GM19099 (cell line): ENCODE measurements around the gene FSTL4.

Experiments used
- POLR2A ChIP-seq: IDR thresholded peaks from 3 replicates; pipeline ENCODE4 v1.6.1; 2011; ENCODE audit warnings: low read depth; ENCODE audit not compliant: insufficient read length; ENCODE audit errors: extremely low read depth

The FSTL4 gene

DNA sequence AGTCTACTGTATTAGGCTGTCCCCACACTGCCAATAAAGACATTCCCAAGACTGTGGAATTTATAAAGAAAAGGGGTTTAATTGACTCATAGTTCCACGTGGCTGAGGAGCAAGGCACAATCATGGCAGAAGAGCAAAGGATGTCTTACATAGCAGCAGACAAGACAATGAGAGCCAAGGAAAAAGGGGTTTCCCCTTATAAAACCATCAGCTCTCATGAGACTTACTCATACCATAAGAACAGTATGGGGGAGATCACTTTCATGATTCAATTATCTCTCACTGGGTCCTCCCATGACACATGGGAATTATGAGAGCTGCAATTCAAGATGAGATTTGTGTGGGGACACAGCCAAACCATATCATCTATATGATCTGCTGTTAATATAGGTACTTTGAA is 14.8 kb upstream of the FSTL4 start:
- TF ChIP-seq POLR2A, result no peak

DNA sequence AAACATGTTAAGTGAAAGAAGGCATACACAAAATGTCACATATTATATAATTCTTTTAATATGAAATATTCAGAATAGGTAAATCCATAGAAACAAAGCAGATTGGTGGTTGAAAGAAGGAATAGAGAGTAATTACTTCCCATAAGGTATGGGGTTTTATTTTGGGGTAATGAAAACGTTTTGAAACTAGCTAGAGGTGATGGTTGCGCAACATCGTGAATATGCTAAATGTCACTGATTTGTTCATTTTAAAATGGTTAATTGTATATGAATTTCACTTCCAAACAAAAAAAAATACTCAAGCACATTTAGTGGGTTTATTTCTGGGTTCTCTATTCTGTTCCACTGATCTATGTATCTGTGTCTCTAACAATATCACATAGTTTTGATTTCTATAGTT is 12.0 kb upstream of the FSTL4 start:
- no peak for TF ChIP-seq POLR2A

DNA sequence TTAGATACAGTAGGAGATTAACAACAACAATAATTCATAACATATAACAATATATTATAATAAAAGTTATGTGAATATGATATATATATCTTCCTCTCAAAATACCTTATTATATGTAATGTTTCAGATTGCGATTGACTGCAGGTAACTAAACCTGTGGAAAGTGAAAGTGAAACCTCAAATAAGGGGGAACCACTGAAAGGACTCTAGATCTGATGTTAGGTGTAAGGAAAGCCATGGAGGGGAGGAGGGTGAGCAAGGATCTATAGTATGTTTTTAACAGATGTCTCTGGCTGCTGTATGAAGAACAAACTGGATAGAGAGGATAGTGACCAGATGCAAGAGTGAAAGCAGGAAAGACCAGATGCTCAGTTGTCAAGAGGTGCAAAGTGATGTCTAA is 5.8 kb upstream of the FSTL4 start:
- no peak for TF ChIP-seq POLR2A

DNA sequence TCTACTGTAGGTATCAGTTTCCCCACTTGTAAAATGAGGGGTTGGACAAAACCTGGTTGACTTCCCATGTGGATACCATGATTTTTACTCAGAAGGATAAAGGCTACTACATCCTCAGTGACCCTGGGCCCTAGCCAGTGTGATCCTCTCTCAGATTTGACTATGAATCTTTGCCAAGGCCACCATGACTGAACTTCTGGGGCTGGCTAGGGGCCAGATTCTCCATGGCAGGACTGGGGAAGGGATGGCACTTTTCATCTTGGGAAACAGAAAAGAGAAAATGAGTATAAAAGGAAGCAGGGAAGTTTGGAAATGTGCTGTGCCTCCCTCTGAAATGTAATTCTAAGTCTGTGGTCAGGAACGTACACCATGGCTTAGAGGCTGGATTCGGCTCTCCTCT is 1.4 kb upstream of the FSTL4 start:
- TF ChIP-seq POLR2A, result no peak

DNA sequence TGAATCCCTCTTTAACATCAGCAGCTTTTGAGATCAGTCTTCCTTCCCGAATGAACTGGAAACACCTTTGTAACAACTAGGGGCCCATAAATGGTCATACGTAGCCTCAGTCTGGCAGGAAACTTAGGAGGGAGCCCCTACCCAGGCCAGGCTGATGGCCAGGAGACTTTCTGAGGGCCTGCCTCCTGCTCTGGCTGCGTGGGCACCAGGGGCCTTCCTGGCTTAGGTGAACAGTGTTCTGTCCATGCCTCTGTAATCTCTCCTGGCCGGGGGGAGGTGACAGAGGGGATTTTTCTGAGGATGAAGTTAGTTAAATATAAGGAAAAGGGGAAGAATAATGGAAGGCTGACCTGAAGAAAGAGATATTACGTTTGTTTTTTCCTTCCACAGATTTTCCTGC is 843 bp upstream of the FSTL4 start:
- no peak for TF ChIP-seq POLR2A

DNA sequence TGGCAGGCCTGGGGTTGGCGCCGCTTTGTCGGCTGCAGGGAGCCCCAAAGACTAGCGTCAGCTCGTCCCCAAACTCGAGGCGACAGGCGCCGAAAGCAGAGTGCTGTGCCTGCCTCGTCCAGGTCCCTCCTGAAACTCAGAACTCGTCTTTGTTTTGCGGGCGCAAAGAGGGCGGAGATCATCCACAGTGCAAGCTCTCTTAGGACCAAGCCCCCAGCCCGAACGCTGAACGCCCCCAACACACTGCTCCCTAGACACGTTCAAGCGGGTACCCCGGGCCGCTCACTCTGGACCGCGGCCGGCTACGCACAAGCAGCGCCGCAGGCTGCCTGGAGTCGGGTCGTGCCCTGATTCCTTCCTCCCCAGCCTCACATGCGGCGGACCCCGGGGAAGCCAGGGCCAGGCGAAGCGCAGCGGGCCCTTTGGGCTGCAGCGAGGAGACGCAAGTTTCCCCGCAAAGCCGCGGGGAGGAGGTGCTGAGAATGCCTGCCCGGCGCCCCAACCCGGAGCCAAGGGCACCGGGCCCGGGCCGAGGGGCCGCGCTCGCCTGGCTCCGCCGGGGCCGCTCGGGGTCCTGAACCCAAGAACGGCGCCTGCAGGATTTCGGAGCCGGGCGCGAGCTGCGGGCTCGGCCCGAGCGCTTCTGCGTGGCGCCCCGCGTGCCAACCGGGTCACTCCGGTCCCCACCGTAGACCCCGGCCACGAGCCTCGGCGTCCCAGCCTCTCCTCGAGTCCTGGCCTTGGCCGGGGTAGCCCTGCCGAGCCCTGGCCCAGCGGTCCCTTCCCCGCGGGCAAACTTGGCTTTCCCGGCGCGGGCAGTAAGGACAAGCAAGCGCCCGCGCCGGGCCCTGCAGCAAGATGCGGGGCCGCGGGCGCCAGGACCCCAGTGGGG is 738 bp downstream of the FSTL4 start:
- no peak for TF ChIP-seq POLR2A

DNA sequence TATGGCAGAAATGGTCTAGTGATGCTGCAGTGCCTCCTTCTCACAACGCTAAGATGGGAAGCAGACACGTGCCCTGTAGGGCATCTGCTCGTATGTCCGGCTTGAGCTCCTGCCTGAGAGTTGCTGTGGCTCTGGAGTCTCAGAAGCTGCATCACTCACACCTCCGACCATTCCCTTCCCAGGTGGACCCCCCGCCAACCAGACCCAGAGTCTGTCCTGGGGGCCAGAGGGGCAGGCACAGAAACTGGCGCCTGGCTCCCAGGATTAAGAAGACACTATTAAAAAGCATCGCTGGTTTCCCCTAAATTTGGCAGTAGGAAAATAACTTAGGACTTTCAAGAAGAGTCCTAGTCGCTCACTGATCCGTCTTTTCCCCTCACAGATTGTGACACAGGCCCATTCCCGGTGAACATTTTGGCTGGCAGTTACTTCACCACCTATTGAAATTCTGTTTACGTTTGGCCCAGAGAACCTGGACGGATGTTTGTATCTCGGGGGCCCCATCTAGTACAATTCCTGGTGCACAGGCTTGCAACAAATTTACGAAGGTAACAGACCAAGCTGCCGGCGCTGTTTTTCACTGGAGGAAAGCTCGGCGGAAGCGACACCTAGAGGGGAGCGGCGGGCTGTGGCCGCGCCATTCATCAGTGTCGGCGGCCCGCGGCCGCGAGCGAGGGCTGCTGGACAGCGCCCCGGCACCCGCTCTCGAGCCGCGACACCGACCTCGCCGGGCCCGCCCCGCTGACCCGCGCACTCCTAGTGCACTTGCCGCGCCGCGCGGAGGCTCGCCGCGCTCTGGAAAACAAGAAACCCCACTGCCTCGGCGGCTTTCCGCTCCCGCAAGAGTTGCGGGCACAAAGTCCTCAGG is 1.6 kb downstream of the FSTL4 start:
- TF ChIP-seq POLR2A, result no peak

DNA sequence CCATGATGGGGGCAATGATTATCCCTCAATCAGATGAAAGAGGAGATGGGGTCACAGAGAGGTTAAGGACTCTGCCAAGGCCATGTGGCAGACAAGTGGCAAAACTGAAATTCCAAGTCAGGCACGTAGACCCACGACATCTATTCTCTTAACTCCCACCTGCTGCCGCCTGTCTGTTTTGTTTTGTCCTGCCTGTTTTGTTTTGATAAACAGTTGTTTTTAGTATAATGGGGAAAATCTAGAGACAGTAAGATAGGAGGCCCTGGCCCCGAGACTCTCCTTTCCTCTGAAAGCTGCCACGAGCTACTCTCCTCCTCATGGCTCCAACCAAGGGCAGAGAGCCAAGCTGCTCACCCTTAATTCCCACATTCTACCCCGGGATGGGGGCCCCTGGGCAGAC is 4.9 kb downstream of the FSTL4 start:
- no peak for TF ChIP-seq POLR2A

DNA sequence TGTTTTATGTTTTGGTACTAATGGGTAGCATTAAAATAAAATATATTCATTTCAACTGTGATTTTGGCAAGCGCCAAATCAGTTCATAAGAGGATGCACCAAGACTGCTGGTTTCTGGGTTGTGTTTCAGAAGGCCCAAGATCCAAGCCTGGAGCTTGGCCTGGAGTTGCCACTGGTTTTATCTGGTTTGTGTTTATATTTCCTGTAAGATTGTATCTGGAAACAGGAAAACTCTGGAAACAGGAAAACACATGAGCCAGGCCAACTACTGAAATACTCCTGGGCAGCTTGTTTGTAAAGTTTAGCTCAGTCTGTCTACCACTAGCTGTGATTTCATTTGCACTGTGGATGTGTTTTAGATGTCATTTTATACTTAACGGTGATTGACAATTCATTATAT is 5.5 kb downstream of the FSTL4 start:
- TF ChIP-seq POLR2A, result no peak

DNA sequence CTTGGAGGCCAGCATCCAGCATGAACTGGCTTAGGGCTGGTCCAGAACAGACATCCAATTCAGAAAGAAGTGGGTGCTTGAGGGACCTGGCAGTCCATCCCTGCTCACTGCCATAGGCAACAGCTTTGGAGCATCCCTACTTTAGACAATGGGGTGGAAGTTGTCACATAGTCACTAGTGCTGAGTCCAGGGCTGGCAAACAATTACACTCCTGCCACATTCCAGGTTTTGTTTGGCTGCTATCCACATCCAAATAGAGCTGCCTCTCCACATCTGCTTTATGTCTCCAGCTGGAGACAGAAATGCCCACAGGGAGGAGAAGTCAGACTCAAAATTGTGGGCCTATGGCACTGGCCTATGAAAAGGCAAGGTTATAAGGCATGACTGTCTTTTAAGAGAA is 7.0 kb downstream of the FSTL4 start:
- TF ChIP-seq POLR2A, result no peak

DNA sequence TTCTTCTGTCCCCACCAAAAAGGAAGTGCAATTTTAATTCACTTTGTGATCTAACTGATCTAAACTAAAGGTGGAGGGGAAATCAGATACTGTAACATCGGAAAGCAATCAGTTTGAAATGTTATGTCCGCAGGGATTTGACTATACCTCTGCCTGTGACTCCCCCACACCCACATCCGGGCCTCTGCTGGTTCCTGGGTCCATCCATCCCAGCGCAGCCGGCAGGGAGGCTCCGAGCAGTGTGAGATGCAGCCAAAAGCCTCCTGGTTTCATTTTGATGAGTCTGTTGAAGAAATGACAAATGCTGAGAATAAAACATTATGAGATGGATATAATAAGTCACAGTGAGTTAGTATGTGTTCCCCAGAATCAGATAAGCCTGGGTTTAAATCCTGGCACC is 8.6 kb downstream of the FSTL4 start:
- no peak for TF ChIP-seq POLR2A

DNA sequence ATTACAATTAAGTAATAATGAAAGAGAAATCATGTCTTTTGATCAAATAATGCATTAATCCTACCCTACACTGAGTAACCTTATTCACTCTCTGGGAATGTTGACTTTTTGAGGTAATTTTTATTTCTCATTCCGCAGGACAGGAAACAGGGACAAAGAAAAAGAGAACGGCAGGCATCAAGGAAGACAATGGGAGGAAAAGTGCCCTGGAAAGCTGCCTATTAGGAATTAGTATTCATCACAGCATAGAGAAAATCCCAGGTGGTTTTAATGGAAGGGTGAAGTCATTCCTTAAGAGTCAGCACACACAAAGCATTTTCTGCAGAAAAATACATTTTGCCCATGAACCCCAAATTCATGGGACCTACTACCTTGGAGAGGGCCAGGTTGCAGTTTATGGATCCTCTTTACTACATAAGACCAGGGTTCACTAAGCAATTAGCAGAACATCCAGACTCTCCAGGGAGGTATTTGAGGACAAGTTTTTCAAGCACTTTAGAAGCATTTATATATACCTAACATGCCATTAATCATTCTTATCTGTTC is 9.4 kb downstream of the FSTL4 start:
- TF ChIP-seq POLR2A, result no peak

DNA sequence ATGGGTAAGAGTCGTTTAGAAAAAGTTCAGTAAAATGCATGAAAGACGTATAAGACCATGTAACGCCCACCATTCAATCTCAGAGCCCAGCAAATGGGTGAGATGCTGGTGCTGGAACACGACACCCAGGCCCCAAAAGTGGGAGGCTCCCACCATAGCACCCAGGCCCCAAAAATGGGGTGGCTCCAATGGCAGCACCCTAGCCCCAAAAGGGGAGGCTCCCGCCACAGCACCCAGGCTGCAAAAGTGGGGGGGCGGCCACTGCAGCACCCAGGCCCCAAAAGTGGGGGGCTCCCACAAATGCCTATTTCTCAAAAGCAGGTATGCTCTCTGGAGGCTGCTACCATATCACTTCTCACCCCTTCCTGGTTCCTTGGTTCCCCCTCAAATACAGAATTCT is 12.7 kb downstream of the FSTL4 start:
- no peak for TF ChIP-seq POLR2A

DNA sequence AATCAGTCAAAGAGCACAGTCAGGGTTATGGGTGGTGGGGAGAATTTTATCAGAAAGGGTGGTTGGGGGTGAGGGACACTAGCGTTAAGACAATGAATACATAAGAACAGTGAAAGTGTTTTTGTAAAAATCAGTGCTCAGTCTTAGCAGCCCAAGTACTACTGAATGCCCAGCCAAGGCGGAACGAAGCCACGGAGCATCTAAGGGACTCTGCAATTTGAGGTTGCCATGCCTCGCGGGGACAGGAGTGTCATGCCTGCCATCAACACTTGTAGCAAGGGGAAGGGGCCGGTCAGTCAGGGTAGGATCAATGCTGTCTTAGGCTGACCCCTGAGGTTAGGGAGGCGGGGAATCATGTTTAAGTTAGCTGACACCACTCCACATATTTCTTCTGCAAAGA is 13.3 kb downstream of the FSTL4 start:
- no peak for TF ChIP-seq POLR2A

DNA sequence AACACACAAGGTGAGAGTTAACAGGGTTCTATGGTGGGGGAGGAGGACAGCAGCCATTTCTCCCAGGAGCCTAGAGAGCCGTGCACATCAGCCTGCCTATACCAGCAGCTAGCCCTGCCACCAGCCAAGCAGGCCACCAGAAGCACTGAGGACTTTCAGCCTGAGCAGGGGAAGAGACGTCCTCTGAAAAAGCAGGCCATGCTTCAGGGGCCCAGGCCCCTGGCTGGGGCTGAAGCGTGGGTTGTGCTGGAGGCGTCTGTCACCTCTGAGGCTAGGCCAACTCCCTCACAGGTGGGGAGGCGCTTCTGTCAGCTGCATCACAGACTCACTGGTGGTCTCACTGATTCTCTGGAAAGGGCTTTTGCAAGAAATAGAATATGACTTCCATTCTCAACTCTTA is 16.3 kb downstream of the FSTL4 start:
- TF ChIP-seq POLR2A, result no peak

DNA sequence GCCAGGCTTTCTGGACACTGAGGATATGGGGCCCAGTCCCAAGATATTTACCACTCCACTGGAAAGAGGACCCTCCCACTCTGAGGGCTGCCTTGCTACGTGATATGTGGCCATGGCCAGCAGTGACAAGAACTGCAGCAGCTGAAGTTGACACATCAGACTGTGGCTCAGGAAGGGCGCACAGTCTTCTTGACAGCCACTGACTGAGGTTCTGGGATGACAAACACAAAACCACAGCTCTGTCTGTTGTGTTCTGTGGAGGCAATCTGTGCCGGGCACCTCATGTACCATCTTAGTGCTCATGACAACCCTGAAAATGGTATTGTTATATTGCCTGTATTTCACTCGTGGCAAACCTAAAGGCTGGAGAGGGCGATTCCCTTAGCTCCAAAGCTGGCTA is 16.9 kb downstream of the FSTL4 start:
- TF ChIP-seq POLR2A, result no peak

DNA sequence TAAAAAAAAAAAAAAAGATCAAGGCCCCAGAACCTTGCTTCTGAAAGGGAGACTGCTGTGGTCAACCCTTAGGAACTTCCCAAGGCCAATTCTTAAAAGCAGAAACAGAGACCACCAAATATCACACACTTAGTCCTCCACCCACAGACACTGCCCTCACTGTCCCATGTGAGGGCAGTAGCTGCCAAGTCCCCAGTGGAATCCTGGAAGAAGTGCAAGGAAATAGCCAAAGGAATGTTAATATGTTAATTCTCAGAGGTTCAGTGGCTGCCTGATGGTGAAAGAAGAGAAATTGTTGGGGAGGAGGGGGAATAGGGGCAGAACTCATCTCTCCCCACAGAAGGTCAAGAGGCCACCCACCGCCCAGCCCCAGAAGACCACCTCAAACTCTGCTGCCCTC is 23.1 kb downstream of the FSTL4 start:
- no peak for TF ChIP-seq POLR2A

DNA sequence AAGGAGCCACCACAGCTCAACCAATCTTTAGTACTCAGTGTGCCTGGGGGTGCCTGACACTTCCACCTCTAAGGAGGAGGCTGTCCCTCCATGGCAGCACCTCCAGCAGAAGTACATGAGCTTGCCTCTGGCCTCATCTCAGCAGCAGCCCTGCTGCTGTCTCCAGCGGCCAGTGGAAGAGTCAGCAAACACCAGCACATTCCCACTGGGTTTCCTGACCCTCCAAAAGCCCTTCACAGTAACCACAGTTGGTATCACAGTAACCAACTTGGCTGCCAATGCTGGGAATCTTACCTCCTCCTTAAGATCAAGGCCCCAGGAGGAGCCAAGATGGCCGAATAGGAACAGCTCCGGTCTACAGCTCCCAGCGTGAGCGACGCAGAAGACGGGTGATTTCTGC is 29.4 kb downstream of the FSTL4 start:
- TF ChIP-seq POLR2A, result no peak
